HEK293 (cell line): ENCODE results near the gene GRIK4.
A peak's percentile ranks its signal among the peaks of the same experiment; 100 is the strongest.

Source experiments
- CTCF ChIA-PET: fragments of 350-600 bp; formaldehyde crosslinking; extraction: SDS; loops from one replicate; lab custom pipeline; 2021; ENCODE audit warnings: antibody characterized with exemption; lab: Yijun Ruan, JAX
- POLR2A ChIA-PET: fragments of 300-600 bp; formaldehyde crosslinking; extraction: SDS; loops from one replicate; lab custom pipeline; 2020; ENCODE audit warnings: antibody characterized with exemption, inconsistent platforms; lab: Yijun Ruan, JAX
- H3K27ac ChIP-seq: fragments of 200-500 bp; sonication (Bioruptor generic); 2 replicates; pipeline ENCODE4 v1.5.1; 2014; ENCODE audit warnings: low read depth, low read length, control low read depth, inconsistent platforms; ENCODE audit errors: extremely low read depth
- H3K36me3 ChIP-seq, 2 experiments: fragments of 200-500 bp in 1 of 2; sonication (Bioruptor generic) in 1 of 2; 1 replicate in 1 of 2; 2 replicates in 1 of 2; pipeline ENCODE4 v1.5.1; 2014 to 2017; ENCODE audit warnings: inconsistent platforms in 2 of 2, low read length in 2 of 2; ENCODE audit not compliant: control insufficient read depth in 2 of 2, insufficient read depth in 1 of 2
- H3K4me1 ChIP-seq: fragments of 200-500 bp; sonication (Bioruptor generic); 2 replicates; pipeline ENCODE4 v1.5.1; 2014; ENCODE audit warnings: mild to moderate bottlenecking, low read length, inconsistent platforms; ENCODE audit not compliant: control insufficient read depth, insufficient read depth
- H3K4me3 ChIP-seq: 2 replicates; pipeline ENCODE4 v1.5.1; 2011; ENCODE audit warnings: low read depth, mild to moderate bottlenecking, control low read depth, low read length, moderate library complexity
- H3K9me3 ChIP-seq: fragments of 200-500 bp; sonication (Bioruptor generic); 2 replicates; pipeline ENCODE4 v1.5.1; 2014; ENCODE audit warnings: low read depth, low read length, inconsistent platforms; ENCODE audit not compliant: control insufficient read depth, insufficient read depth
- GLI4 ChIP-seq: fragments of 450-650 bp; formaldehyde crosslinking; IDR thresholded peaks from 2 replicates; pipeline ENCODE4 v1.5.1; 2016; ENCODE audit warnings: missing biosample characterization, missing genetic modification characterization
- HOXA7 ChIP-seq: sonication (generic); formaldehyde crosslinking; IDR thresholded peaks from 2 replicates; pipeline ENCODE4 v1.8.1; 2022; ENCODE audit warnings: missing genetic modification reagents, borderline replicate concordance
- HOXC10 ChIP-seq: sonication (generic); formaldehyde crosslinking; IDR thresholded peaks from 2 replicates; pipeline ENCODE4 v1.8.1; 2023; ENCODE audit warnings: mild to moderate bottlenecking, missing genetic modification reagents
- OSR2 ChIP-seq: fragments of 450-650 bp; formaldehyde crosslinking; IDR thresholded peaks from 2 replicates; pipeline ENCODE4 v1.5.1; 2016; ENCODE audit warnings: missing biosample characterization, missing genetic modification characterization
- SP3 ChIP-seq: fragments of 450-650 bp; formaldehyde crosslinking; IDR thresholded peaks from 2 replicates; pipeline ENCODE4 v1.5.1; 2016; ENCODE audit warnings: missing biosample characterization, missing genetic modification characterization
- ZBTB11 ChIP-seq: fragments of 450-650 bp; formaldehyde crosslinking; conservative IDR thresholded peaks from 2 replicates; pipeline ENCODE4 v1.5.1; 2016; ENCODE audit warnings: low read depth, missing biosample characterization, missing genetic modification characterization
- ZBTB17 ChIP-seq: fragments of 450-650 bp; formaldehyde crosslinking; IDR thresholded peaks from 2 replicates; pipeline ENCODE4 v1.5.1; 2016; ENCODE audit warnings: missing biosample characterization, missing genetic modification characterization
- ZFHX2 ChIP-seq: fragments of 450-650 bp; formaldehyde crosslinking; conservative IDR thresholded peaks from 2 replicates; pipeline ENCODE4 v1.5.1; 2016; ENCODE audit warnings: missing biosample characterization, missing genetic modification characterization
- ZFP41 ChIP-seq: fragments of 450-650 bp; formaldehyde crosslinking; IDR thresholded peaks from 2 replicates; pipeline ENCODE4 v1.5.1; 2016; ENCODE audit warnings: missing biosample characterization, missing genetic modification characterization, borderline replicate concordance
- ZNF112 ChIP-seq: fragments of 450-650 bp; formaldehyde crosslinking; IDR thresholded peaks from 2 replicates; pipeline ENCODE4 v1.5.0; 2017; ENCODE audit warnings: missing biosample characterization, missing genetic modification characterization
- ZNF157 ChIP-seq: fragments of 450-650 bp; formaldehyde crosslinking; IDR thresholded peaks from 2 replicates; pipeline ENCODE4 v1.5.1; 2016; ENCODE audit warnings: missing biosample characterization, missing genetic modification characterization
- ZNF18 ChIP-seq: fragments of 450-650 bp; formaldehyde crosslinking; IDR thresholded peaks from 2 replicates; pipeline ENCODE4 v1.5.1; 2016; ENCODE audit warnings: missing biosample characterization, missing genetic modification characterization
- ZNF211 ChIP-seq: fragments of 450-650 bp; formaldehyde crosslinking; IDR thresholded peaks from 2 replicates; pipeline ENCODE4 v1.5.1; 2016; ENCODE audit warnings: low read depth, missing biosample characterization, missing genetic modification characterization
- ZNF37A ChIP-seq: fragments of 450-650 bp; IDR thresholded peaks from 2 replicates; pipeline ENCODE4 v1.5.1; 2018; ENCODE audit warnings: missing biosample characterization, missing genetic modification characterization
- ZNF394 ChIP-seq: fragments of 450-650 bp; formaldehyde crosslinking; IDR thresholded peaks from 2 replicates; pipeline ENCODE4 v1.5.1; 2016; ENCODE audit warnings: missing biosample characterization, missing genetic modification characterization, mild to moderate bottlenecking, moderate library complexity, borderline replicate concordance
- ZNF473 ChIP-seq: fragments of 450-650 bp; formaldehyde crosslinking; IDR thresholded peaks from 2 replicates; pipeline ENCODE4 v1.5.1; 2017; ENCODE audit warnings: missing biosample characterization, missing genetic modification characterization
- ZNF48 ChIP-seq: fragments of 450-650 bp; formaldehyde crosslinking; IDR thresholded peaks from 2 replicates; pipeline ENCODE4 v1.5.1; 2016; ENCODE audit warnings: missing biosample characterization, missing genetic modification characterization
- ZNF549 ChIP-seq: fragments of 450-650 bp; IDR thresholded peaks from 2 replicates; pipeline ENCODE4 v1.5.1; 2018; ENCODE audit warnings: missing biosample characterization, missing genetic modification characterization, mild to moderate bottlenecking, inconsistent platforms, moderate library complexity
- ZNF560 ChIP-seq: fragments of 450-650 bp; formaldehyde crosslinking; IDR thresholded peaks from 2 replicates; pipeline ENCODE4 v1.5.1; 2017; ENCODE audit warnings: missing biosample characterization, missing genetic modification characterization, borderline replicate concordance
- ZSCAN16 ChIP-seq: fragments of 450-650 bp; formaldehyde crosslinking; IDR thresholded peaks from 2 replicates; pipeline ENCODE4 v1.5.1; 2016; ENCODE audit warnings: missing biosample characterization, missing genetic modification characterization
- TF ChIP-seq, protein P1 (sequence below): fragments of 450-650 bp; formaldehyde crosslinking; IDR thresholded peaks from 2 replicates; pipeline ENCODE4 v1.5.1; 2016; ENCODE audit warnings: missing biosample characterization, missing genetic modification characterization
- TF ChIP-seq, protein P2 (sequence below): fragments of 450-650 bp; formaldehyde crosslinking; IDR thresholded peaks from 2 replicates; pipeline ENCODE4 v1.5.1; 2016; ENCODE audit warnings: missing biosample characterization, missing genetic modification characterization
- TF ChIP-seq, protein P3 (sequence below): IDR thresholded peaks from 2 replicates; pipeline ENCODE4 v1.6.1; 2011; ENCODE audit warnings: mild to moderate bottlenecking, low read depth, low read length, borderline replicate concordance

The GRIK4 gene

GRCh38 chr11:120548682-120549209, 37.2 kb downstream of the GRIK4 start (continued):
- TF ChIP-seq, protein P1, sequence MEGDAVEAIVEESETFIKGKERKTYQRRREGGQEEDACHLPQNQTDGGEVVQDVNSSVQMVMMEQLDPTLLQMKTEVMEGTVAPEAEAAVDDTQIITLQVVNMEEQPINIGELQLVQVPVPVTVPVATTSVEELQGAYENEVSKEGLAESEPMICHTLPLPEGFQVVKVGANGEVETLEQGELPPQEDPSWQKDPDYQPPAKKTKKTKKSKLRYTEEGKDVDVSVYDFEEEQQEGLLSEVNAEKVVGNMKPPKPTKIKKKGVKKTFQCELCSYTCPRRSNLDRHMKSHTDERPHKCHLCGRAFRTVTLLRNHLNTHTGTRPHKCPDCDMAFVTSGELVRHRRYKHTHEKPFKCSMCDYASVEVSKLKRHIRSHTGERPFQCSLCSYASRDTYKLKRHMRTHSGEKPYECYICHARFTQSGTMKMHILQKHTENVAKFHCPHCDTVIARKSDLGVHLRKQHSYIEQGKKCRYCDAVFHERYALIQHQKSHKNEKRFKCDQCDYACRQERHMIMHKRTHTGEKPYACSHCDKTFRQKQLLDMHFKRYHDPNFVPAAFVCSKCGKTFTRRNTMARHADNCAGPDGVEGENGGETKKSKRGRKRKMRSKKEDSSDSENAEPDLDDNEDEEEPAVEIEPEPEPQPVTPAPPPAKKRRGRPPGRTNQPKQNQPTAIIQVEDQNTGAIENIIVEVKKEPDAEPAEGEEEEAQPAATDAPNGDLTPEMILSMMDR (tag by site-specific recombination) = no peak
- TF ChIP-seq ZFP41 = no peak
- TF ChIP-seq ZNF211 (tag by site-specific recombination) = no peak
- TF ChIP-seq ZNF48 (tag by site-specific recombination) = no peak
- TF ChIP-seq GLI4 = no peak

GRCh38 chr11:120549346-120549745, 37.8 kb downstream of the GRIK4 start:
- no peaks in the 10 kb centered on the region for H3K36me3 ChIP-seq
- H3K9me3 ChIP-seq = no peaks in the 10 kb centered on the region
- no peak overlapping the region for H3K4me3 ChIP-seq
- H3K27ac ChIP-seq = no peak overlapping the region
- H3K4me1 ChIP-seq = peaks cover 10% of the 10 kb centered on the region; the same call in 1 of the 2 replicates
- ChIA-PET POLR2A (no interaction called here), CTCF (no interaction called here)
- no peak for TF ChIP-seq ZSCAN16 (tag by site-specific recombination)
- TF ChIP-seq HOXA7 = no peak
- TF ChIP-seq ZNF549 (tag by site-specific recombination) = no peak
- TF ChIP-seq, protein P2, sequence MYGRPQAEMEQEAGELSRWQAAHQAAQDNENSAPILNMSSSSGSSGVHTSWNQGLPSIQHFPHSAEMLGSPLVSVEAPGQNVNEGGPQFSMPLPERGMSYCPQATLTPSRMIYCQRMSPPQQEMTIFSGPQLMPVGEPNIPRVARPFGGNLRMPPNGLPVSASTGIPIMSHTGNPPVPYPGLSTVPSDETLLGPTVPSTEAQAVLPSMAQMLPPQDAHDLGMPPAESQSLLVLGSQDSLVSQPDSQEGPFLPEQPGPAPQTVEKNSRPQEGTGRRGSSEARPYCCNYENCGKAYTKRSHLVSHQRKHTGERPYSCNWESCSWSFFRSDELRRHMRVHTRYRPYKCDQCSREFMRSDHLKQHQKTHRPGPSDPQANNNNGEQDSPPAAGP = 0 out of 2 replicates have a peak, but pooled peaks have one; percentile 50
- TF ChIP-seq ZNF560 = no peak
- TF ChIP-seq SP3 (tag by site-specific recombination) = no peak

DNA sequence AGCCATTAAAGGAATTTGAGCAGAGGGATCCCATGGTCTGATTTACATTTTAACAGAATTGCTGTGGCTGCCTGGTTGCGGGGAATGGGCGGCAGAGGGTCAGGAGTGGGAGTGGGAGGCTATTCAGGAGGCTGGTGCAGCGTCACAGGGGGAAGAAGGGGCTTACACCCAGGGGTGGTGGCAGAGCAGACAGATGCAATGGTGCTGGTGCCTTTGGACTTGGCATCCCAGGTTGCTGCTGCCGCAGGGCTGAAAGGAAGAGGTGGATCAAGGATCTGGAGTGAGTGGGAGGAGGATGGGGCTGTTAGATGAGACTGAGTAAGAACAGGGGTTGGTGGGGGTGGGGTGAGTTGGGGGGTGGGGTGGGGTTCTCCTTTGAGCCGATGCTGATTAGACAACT, 38.5 kb downstream of the GRIK4 start:
- Histone ChIP-seq H3K36me3 (no peaks in the 10 kb centered on the region), H3K4me3 (no peak overlapping the region), H3K27ac (no peak overlapping the region), H3K9me3 (no peaks in the 10 kb centered on the region), H3K4me1 (peaks cover 10% of the 10 kb centered on the region; the same call in 1 of the 2 replicates)
- POLR2A ChIA-PET = no interaction called here
- TF ChIP-seq ZNF37A (tag by site-specific recombination) (no peak), ZFHX2 (tag by site-specific recombination) (0 out of 2 replicates have a peak, but pooled peaks have one; percentile 15)
- CTCF ChIA-PET = no interaction called here

DNA sequence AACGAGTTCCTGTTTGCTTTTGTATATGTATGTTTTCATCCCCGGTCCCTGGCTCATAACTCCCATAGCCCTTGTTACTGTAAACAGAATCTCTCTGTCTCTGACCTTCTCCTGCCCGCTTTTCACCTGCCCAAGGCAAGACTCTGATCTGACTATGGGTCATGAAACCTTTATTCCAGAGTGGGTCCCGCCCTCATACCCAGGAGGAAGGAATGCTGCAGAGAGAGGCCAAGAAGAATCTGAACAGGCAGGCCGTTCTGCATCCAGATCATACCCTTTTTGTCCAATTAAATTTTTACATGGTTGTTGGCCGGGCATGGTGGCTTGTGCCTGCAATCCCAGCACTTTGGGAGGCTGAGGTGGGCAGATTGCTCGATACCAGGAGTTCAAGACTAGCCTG, 39.6 kb downstream of the GRIK4 start:
- POLR2A ChIA-PET = no interaction called here
- Histone ChIP-seq H3K27ac (no peak overlapping the region), H3K4me3 (no peak overlapping the region), H3K36me3 (no peaks in the 10 kb centered on the region), H3K9me3 (no peaks in the 10 kb centered on the region), H3K4me1 (peaks cover 10% of the 10 kb centered on the region; the same call in 1 of the 2 replicates)
- CTCF ChIA-PET = interaction anchor here (0.6 kb wide), 1 partner anchor 14 kb away, joined by 3 read pairs; no protein-coding TSS in a partner anchor
- TF ChIP-seq, protein P3, sequence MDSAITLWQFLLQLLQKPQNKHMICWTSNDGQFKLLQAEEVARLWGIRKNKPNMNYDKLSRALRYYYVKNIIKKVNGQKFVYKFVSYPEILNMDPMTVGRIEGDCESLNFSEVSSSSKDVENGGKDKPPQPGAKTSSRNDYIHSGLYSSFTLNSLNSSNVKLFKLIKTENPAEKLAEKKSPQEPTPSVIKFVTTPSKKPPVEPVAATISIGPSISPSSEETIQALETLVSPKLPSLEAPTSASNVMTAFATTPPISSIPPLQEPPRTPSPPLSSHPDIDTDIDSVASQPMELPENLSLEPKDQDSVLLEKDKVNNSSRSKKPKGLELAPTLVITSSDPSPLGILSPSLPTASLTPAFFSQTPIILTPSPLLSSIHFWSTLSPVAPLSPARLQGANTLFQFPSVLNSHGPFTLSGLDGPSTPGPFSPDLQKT = no peak
- no peak for TF ChIP-seq ZBTB17
- no peak for TF ChIP-seq ZNF394 (tag by site-specific recombination)
- no peak for TF ChIP-seq ZBTB11 (tag by site-specific recombination)
- TF ChIP-seq ZNF112 (tag by site-specific recombination) = no peak
- no peak for TF ChIP-seq HOXC10
- TF ChIP-seq ZNF473 = no peak
- TF ChIP-seq ZNF18 = no peak
- TF ChIP-seq ZNF157 = no peak
- TF ChIP-seq OSR2 (tag by site-specific recombination) = no peak
